ENCODE measurements around the gene TBC1D16. TPM values are rescaled to one million over a fixed set of nuclear protein-coding genes. Genes with fewer than 3 reads are reported as not detected.

Gene TBC1D16
- total and polyA plus RNA-seq, 8 donors, result 17.3 to 49.1 (median 31.3) TPM

- intact Hi-C loops (cut with DNase I), result no loop called here
- Histone ChIP-seq H3K36me3 (peaks cover 0 to 40% of the 10 kb centered on the region in 2 donors), H3K27me3 (no peaks in the 10 kb centered on the region), H3K9me3 (no peaks in the 10 kb centered on the region), H3K27ac (no peak overlapping the region), H3K4me3 (no peak overlapping the region), H3K4me1 (peaks cover 8 to 21% of the 10 kb centered on the region in 2 donors)
- DNase-seq, result peak in 1 of 4 donors; percentile 77
- no peak for ATAC-seq
- no peak for TF ChIP-seq CTCF (IDR thresholded peaks at IDR 0.05)
These were observed 85.4 kb downstream of the TBC1D16 start for GRCh38 chr17:79950306-79950705.

GRCh38 chr17:79949656-79950209, 85.9 kb downstream of the TBC1D16 start:
- ATAC-seq (no peak), DNase-seq (no peak)
- Histone ChIP-seq H3K4me1 (peaks cover 8 to 21% of the 10 kb centered on the region in 2 donors), H3K4me3 (no peak overlapping the region), H3K27me3 (no peaks in the 10 kb centered on the region), H3K27ac (no peak overlapping the region), H3K9me3 (no peaks in the 10 kb centered on the region), H3K36me3 (peaks cover 0 to 46% of the 10 kb centered on the region in 2 donors)
- intact Hi-C loops (cut with DNase I), result no loop called here
- no peak for TF ChIP-seq CTCF (IDR thresholded peaks at IDR 0.05)

- ATAC-seq (no peak), DNase-seq (no peak)
- no peak overlapping the region for H3K4me3 ChIP-seq
- H3K27ac ChIP-seq, result no peak overlapping the region
- no peaks in the 10 kb centered on the region for H3K27me3 ChIP-seq
- peaks cover 0 to 52% of the 10 kb centered on the region in 2 donors for H3K36me3 ChIP-seq
- TF ChIP-seq CTCF (IDR thresholded peaks at IDR 0.05), result no peak
- intact Hi-C loops (cut with DNase I), result no loop called here
- H3K9me3 ChIP-seq, result no peaks in the 10 kb centered on the region
- peaks cover 8 to 21% of the 10 kb centered on the region in 2 donors for H3K4me1 ChIP-seq
These were observed 86.6 kb downstream of the TBC1D16 start for GRCh38 chr17:79948945-79949655.

GRCh38 chr17:79948406-79948944, 87.2 kb downstream of the TBC1D16 start:
- intact Hi-C loops (cut with DNase I), result no loop called here
- no peak for TF ChIP-seq CTCF (IDR thresholded peaks at IDR 0.05)
- ATAC-seq, result no peak

GRCh38 chr17:79947351-79948031, 88.2 kb downstream of the TBC1D16 start:
- Histone ChIP-seq H3K9me3 (no peaks in the 10 kb centered on the region), H3K4me1 (peaks cover 6 to 27% of the 10 kb centered on the region in 2 donors), H3K27ac (no peak overlapping the region), H3K36me3 (peaks cover 0 to 68% of the 10 kb centered on the region in 2 donors), H3K4me3 (no peak overlapping the region), H3K27me3 (no peaks in the 10 kb centered on the region)
- intact Hi-C loops (cut with DNase I), result no loop called here
- ATAC-seq (no peak), DNase-seq (no peak)
- TF ChIP-seq CTCF (IDR thresholded peaks at IDR 0.05), result no peak

More at GRCh38 chr17:79948406-79948944, 87.2 kb downstream of the TBC1D16 start:
- Histone ChIP-seq H3K9me3 (no peaks in the 10 kb centered on the region), H3K36me3 (peaks cover 0 to 59% of the 10 kb centered on the region in 2 donors), H3K27me3 (no peaks in the 10 kb centered on the region), H3K27ac (no peak overlapping the region), H3K4me3 (no peak overlapping the region), H3K4me1 (peaks cover 8 to 21% of the 10 kb centered on the region in 2 donors)
- DNase-seq, result no peak
